Heart left ventricle (tissue), 16 donors: ENCODE results near the gene MIP. TPM values are rescaled to one million over a fixed set of nuclear protein-coding genes. Genes with fewer than 3 reads are reported as not detected.
A peak's percentile ranks its signal among the peaks of the same experiment; 100 is the strongest.

Source experiments
- ATAC-seq, 4 donors: fragments of 200-7000 bp; cut with Tn5 transposase; one replicate each; pipeline ENCODE4 v1.9.1; 2020 to 2022; ENCODE audit warnings: moderate library complexity in 4 of 4, mild to moderate bottlenecking in 3 of 4, moderate number of reproducible peaks in 1 of 4
- DNase-seq, 5 donors: peaks; one replicate each; pipeline ENCODE4 v3.0.0-alpha.2; 2020
- H3K27ac ChIP-seq, 12 donors: fragments of 200-600 bp; sonication (generic) in 4 of 12; one replicate each; pipeline versions ENCODE4 v1.5.0 to v1.8.0; 2016 to 2022; ENCODE audit warnings: mild to moderate bottlenecking in 2 of 12
- H3K27me3 ChIP-seq, 9 donors: fragments of 200-600 bp; sonication (generic) in 2 of 9; one replicate each; pipeline versions ENCODE4 v1.5.1 to v1.8.0; 2016 to 2022; ENCODE audit warnings: mild to moderate bottlenecking in 3 of 9
- H3K36me3 ChIP-seq, 9 donors: fragments of 200-600 bp; sonication (generic) in 2 of 9; one replicate each; pipeline versions ENCODE4 v1.5.0 to v1.8.0; 2018 to 2022; ENCODE audit warnings: mild to moderate bottlenecking in 2 of 9
- H3K4me1 ChIP-seq, 12 donors: fragments of 200-600 bp; sonication (generic) in 4 of 12; one replicate each; pipeline versions ENCODE4 v1.5.0 to v1.8.0; 2016 to 2022; ENCODE audit warnings: mild to moderate bottlenecking in 3 of 12
- H3K4me3 ChIP-seq, 12 donors: fragments of 200-600 bp; sonication (generic) in 4 of 12; one replicate each; pipeline versions ENCODE4 v1.5.0 to v1.8.0; 2017 to 2022; ENCODE audit warnings: mild to moderate bottlenecking in 9 of 12, moderate library complexity in 4 of 12
- H3K9me3 ChIP-seq, 12 donors: fragments of 200-600 bp; sonication (generic) in 4 of 12; one replicate each; pipeline versions ENCODE4 v1.5.0 to v1.8.0; 2016 to 2022; ENCODE audit warnings: mild to moderate bottlenecking in 1 of 12
- CTCF ChIP-seq, 12 donors: fragments of 200-600 bp; sonication (generic) in 4 of 12; IDR thresholded peaks; one replicate each; pipeline versions ENCODE4 v1.5.0 to v1.8.0; 2018 to 2022; ENCODE audit warnings: antibody characterized with exemption in 12 of 12, mild to moderate bottlenecking in 5 of 12
- POLR2A ChIP-seq, 2 donors: fragments of 450-650 bp; IDR thresholded peaks; one replicate each; pipeline ENCODE4 v1.6.1; 2017; ENCODE audit warnings: antibody characterized with exemption in 2 of 2, mild to moderate bottlenecking in 2 of 2, moderate library complexity in 2 of 2
- WGBS, 4 donors: extraction: QIAGEN DNeasy Blood & Tissue Kit in 2 of 4; methylation state at CpG; one replicate each; pipeline versions ENCODE4 v1.1.5 to v1.1.7; 2013 to 2018; 5-methylcytosine and 5-hydroxymethylcytosine counted together
- intact Hi-C, 10 donors: fragments of 100-400 bp; cut with DNase I; formaldehyde crosslinking; loops; one replicate each; pipeline versions ENCODE4 v1.11.1 to v1.14.2; 2022
- polyA plus RNA-seq, 2 donors: library from polyadenylated mRNA; stranded (reverse); fragments of 200-250 nt; gene quantifications; one replicate each; pipeline ENCODE4 v1.2.3, GENCODE V29; 2013
- total RNA-seq, 9 donors: library from RNA; depleted of rRNA in 2 of 9; stranded (reverse); fragments of >200 nt in 2 of 9; fragmentation: NEBNext Ultra II Directional in 3 of 9; extraction: Animal tissue kit (Norgen Biotek cat#: 25700) in 3 of 9; gene quantifications; one replicate each; pipeline versions ENCODE4 v1.1.0 to v1.2.4, GENCODE V29; 2016 to 2023
- donor health status: ischemic (EF 13 %, LVEDD 7.1; RV severe dilation, severe dysfunction).
- donor health status: healthy with polysubstance abuse.
- donor health status: DM: no; HTN: yes; CAD: no.
- donor health status: DM: no; HTN: no; CAD: no.
- donor health status: ischemic (EF 25% LVEDD 6.9; RV normal size, moderate dysfunction).
- donor health status: ischemic (EF 25% LVEDD 5.7; RV mildly dilated, moderate dysfunction).
- donor health status: healthy.
- donor health status: DM: yes; HTN: yes; CAD: no.
- donor health status: ischemic (EF 35%, LVEDD 5.7; RV mildly dilated, moderate dysfunction).
- donor health status: nonischemic (EF 11% LVEDD 7.7; RV severe dilation, severe dysfunction).
- donor health status: DM: yes; HTN: yes; CAD: no.
- donor health status: PGD.
- donor health status: ischemic (EF 29% LVEDD 5.4; RV normal size, mild dysfunction).
- donor health status: nonischemic (EF 23%, LVEDD 6.1; RV moderate dilation, normal function).

Gene MIP
- total and polyA plus RNA-seq, 11 donors: 0.28 to 0.32 TPM; not detected in 9

GRCh38 chr12:56476143-56476542, 21.7 kb upstream of the MIP start:
- peaks cover 0 to 11% (median 0%) of the 10 kb centered on the region in 12 donors for H3K4me1 ChIP-seq
- ATAC-seq: no peak

GRCh38 chr12:56474389-56474788, 19.9 kb upstream of the MIP start:
- WGBS, 4 donors: 38 to 67% (median 59%) methylated on average over 9 of the region's 9 CpGs
- H3K27me3 ChIP-seq: no peaks in the 10 kb centered on the region
- TF ChIP-seq CTCF (IDR thresholded peaks at IDR 0.05): no peak
- no peak for TF ChIP-seq POLR2A (IDR thresholded peaks at IDR 0.05)
- H3K9me3 ChIP-seq: no peaks in the 10 kb centered on the region
- H3K4me3 ChIP-seq: no peak overlapping the region
- peaks cover 0 to 21% (median 6%) of the 10 kb centered on the region in 12 donors for H3K4me1 ChIP-seq
- H3K36me3 ChIP-seq: peaks cover 0 to 28% (median 2%) of the 10 kb centered on the region in 9 donors
- DNase-seq: peak in 4 of 5 donors; percentile 27 to 60 (median 40)
- ATAC-seq: peak; percentile 64 to 87 (median 70)
- H3K27ac ChIP-seq: peak overlapping the region in 8 of 12 donors; percentile 4 to 74 (median 31)
- intact Hi-C loops: no loop called here

More at GRCh38 chr12:56476143-56476542, 21.7 kb upstream of the MIP start:
- H3K27me3 ChIP-seq: no peaks in the 10 kb centered on the region
- intact Hi-C loops: no loop called here
- H3K4me3 ChIP-seq: no peak overlapping the region
- H3K36me3 ChIP-seq: peaks cover 0 to 18% (median 2%) of the 10 kb centered on the region in 9 donors
- H3K9me3 ChIP-seq: no peaks in the 10 kb centered on the region
- no peak for TF ChIP-seq CTCF (IDR thresholded peaks at IDR 0.05)
- TF ChIP-seq POLR2A (IDR thresholded peaks at IDR 0.05): no peak
- DNase-seq: no peak
- H3K27ac ChIP-seq: no peak overlapping the region
- 84 to 88% (median 86%) methylated on average over 6 of the region's 6 CpGs for WGBS, 4 donors

- Histone ChIP-seq H3K36me3 (peaks cover 0 to 28% (median 2%) of the 10 kb centered on the region in 9 donors), H3K27ac (peak overlapping the region; percentile 40 to 95 (median 89)), H3K9me3 (no peaks in the 10 kb centered on the region), H3K4me1 (peaks cover 0 to 31% (median 11%) of the 10 kb centered on the region in 12 donors), H3K27me3 (no peaks in the 10 kb centered on the region), H3K4me3 (peak overlapping the region; percentile 53 to 95 (median 78))
- no peak for TF ChIP-seq POLR2A (IDR thresholded peaks at IDR 0.05)
- TF ChIP-seq CTCF (IDR thresholded peaks at IDR 0.05): no peak
- intact Hi-C loops: loop anchor here in 9 of 10 donors (2.0 to 10.0 kb wide), 12 partner anchors 20 to 344 kb away; partner anchors contain the start of genes ESYT1 (in 5 of the 9), IL23A (in 5 of the 9), PAN2 (in 5 of the 9) and CNPY2 (in 2 of the 9)
- DNase-seq (peak in 1 of 5 donors; percentile 40), ATAC-seq (peak; percentile 7 to 41 (median 24))
- 40 to 49% (median 46%) methylated on average over 19 of the region's 19 CpGs for WGBS, 4 donors
These were observed 14.8 kb upstream of the MIP start for GRCh38 chr12:56469007-56469930.
